Esophagus squamous epithelium (tissue), 5 donors: Measurements from ENCODE around the gene RCAN1. TPM values are rescaled to one million over a fixed set of nuclear protein-coding genes. Genes with fewer than 3 reads are reported as not detected.

Source experiments
- DNase-seq: peaks from one replicate; lab custom pipeline; 2025; lab: John Stamatoyannopoulos, UW
- H3K27ac ChIP-seq, 4 donors: fragments of 200-600 bp; sonication (generic); one replicate each; pipeline ENCODE4 v1.5.1; 2016 to 2019; ENCODE audit warnings: mild to moderate bottlenecking in 1 of 4
- H3K27me3 ChIP-seq, 4 donors: fragments of 200-600 bp; sonication (generic); 1 replicate in 3 of 4; 2 replicates in 1 of 4; pipeline versions ENCODE4 v1.5.1 to v1.6.0; 2017 to 2021; ENCODE audit warnings: antibody characterized with exemption in 1 of 4
- H3K36me3 ChIP-seq, 3 donors: fragments of 200-600 bp; sonication (generic); one replicate each; pipeline ENCODE4 v1.5.1; 2016 to 2019
- H3K4me1 ChIP-seq, 3 donors: fragments of 200-600 bp; sonication (generic); one replicate each; pipeline ENCODE4 v1.5.1; 2017 to 2019
- H3K4me3 ChIP-seq, 4 donors: fragments of 200-600 bp; sonication (generic); 1 replicate in 3 of 4; 2 replicates in 1 of 4; pipeline ENCODE4 v1.5.1; 2016 to 2019; ENCODE audit warnings: mild to moderate bottlenecking in 2 of 4, moderate library complexity in 1 of 4
- H3K9me3 ChIP-seq, 3 donors: fragments of 200-600 bp; sonication (generic); one replicate each; pipeline ENCODE4 v1.5.1; 2016 to 2019
- POLR2A ChIP-seq, 4 donors: fragments of 450-650 bp; IDR thresholded peaks; one replicate each; pipeline ENCODE4 v1.6.1; 2017; ENCODE audit warnings: antibody characterized with exemption in 4 of 4, mild to moderate bottlenecking in 4 of 4, moderate library complexity in 3 of 4
- WGBS, 2 donors: methylation state at CpG; one replicate each; pipeline ENCODE4 v1.1.5; 2018; 5-methylcytosine and 5-hydroxymethylcytosine counted together
- intact Hi-C: fragments of 100-400 bp; cut with DNase I; formaldehyde crosslinking; loops from one replicate; pipeline ENCODE4 v1.15.0; 2022
- total RNA-seq, 4 donors: library from RNA; depleted of rRNA; stranded (reverse); fragments of >200 nt; gene quantifications; one replicate each; pipeline ENCODE4 v1.1.0, GENCODE V29; 2016
- TF ChIP-seq, protein P1 (sequence below), 6 experiments: fragments of 450-650 bp in 4 of 6; fragments of 200-600 bp in 2 of 6; sonication (generic) in 2 of 6; IDR thresholded peaks; one replicate each; pipeline ENCODE4 v1.5.1; 2016 to 2019; ENCODE audit warnings: antibody characterized with exemption in 6 of 6, mild to moderate bottlenecking in 4 of 6, moderate library complexity in 4 of 6
- donor health status: DM: yes; HTN: yes; CAD: no.

Gene RCAN1
- total RNA-seq, 4 donors from 2014 or later = 12.4 to 21.0 (median 17.0) TPM

DNA sequence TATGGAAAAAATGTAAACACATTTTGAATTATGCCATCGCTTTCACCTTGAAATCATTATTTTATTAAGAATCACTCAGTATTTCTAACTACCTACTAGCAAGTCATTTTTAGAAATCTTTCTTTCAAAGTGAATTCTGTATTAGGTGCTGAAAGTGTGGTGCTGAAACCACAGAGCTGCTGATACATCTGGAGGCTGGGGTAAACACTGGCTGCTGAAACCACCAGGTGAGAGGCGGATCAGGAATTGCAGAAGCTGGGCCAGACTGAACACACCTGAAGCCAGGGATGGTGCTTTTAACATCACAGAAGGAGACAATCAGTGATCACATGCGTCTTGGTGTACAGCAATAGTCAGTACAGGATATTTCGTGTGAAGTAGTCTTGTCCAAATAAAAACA is 60.7 kb downstream of the RCAN1 start:
- Histone ChIP-seq H3K9me3 (no peaks in the 10 kb centered on the region), H3K4me1 (peaks cover 0 to 37% (median 2%) of the 10 kb centered on the region in 3 donors), H3K27me3 (no peaks in the 10 kb centered on the region), H3K4me3 (no peak overlapping the region), H3K36me3 (no peaks in the 10 kb centered on the region), H3K27ac (no peak overlapping the region)
- no peak for TF ChIP-seq POLR2A (IDR thresholded peaks at IDR 0.05)
- TF ChIP-seq, protein P1, sequence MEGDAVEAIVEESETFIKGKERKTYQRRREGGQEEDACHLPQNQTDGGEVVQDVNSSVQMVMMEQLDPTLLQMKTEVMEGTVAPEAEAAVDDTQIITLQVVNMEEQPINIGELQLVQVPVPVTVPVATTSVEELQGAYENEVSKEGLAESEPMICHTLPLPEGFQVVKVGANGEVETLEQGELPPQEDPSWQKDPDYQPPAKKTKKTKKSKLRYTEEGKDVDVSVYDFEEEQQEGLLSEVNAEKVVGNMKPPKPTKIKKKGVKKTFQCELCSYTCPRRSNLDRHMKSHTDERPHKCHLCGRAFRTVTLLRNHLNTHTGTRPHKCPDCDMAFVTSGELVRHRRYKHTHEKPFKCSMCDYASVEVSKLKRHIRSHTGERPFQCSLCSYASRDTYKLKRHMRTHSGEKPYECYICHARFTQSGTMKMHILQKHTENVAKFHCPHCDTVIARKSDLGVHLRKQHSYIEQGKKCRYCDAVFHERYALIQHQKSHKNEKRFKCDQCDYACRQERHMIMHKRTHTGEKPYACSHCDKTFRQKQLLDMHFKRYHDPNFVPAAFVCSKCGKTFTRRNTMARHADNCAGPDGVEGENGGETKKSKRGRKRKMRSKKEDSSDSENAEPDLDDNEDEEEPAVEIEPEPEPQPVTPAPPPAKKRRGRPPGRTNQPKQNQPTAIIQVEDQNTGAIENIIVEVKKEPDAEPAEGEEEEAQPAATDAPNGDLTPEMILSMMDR (IDR thresholded peaks at IDR 0.05) = no peak
- intact Hi-C loops = no loop called here
- DNase-seq = no peak
- WGBS, 2 donors = 95% methylated on average over 4 of the region's 4 CpGs

DNA sequence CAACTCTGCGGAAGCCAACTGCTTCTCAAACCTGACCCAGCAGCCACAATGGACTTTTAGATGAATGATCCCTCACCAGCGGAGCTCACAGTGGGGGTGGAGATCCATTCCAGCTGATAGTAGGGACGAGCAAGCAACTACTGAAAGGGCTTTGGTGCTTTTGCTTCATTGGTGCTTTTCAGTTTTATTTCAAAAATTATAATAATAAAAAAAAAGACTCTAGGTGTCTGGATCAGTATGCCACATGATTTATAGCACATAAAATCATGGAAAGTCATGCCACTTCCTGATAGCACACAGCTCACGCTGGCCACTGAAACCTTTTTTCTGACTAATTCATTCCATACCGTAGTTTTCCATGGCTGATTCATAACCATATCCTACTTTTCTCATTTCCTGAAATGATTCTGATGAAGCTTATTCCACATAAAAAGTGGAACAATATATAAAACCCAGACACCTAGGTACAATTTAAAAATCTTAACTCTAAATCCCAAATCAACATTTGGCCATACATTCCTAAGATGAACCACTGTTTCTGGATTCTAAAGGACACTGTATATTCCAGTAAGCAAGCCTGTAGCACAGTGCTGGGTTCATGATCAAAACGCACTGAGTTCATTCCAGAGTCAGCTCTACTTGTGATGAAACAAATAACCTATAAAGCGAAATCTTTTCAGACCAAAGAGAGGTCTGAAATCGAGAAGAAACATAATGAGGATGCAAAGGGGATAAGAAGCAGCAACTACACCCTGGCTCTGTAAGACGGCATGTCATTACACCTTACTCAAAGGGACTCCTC is 61.6 kb downstream of the RCAN1 start:
- peaks cover 0 to 28% (median 0%) of the 10 kb centered on the region in 3 donors for H3K4me1 ChIP-seq
- no peaks in the 10 kb centered on the region for H3K9me3 ChIP-seq
- no peak for TF ChIP-seq POLR2A (IDR thresholded peaks at IDR 0.05)
- TF ChIP-seq, protein P1 (IDR thresholded peaks at IDR 0.05) = no peak
- H3K27me3 ChIP-seq = no peaks in the 10 kb centered on the region
- H3K4me3 ChIP-seq = no peak overlapping the region
- no peaks in the 10 kb centered on the region for H3K36me3 ChIP-seq
- intact Hi-C loops = no loop called here
- WGBS, 2 donors = 56 to 68% methylated on average over 9 of the region's 9 CpGs
- DNase-seq = no peak
- peak overlapping the region in 3 of 4 donors; percentile 36 to 49 (median 44) for H3K27ac ChIP-seq

DNA sequence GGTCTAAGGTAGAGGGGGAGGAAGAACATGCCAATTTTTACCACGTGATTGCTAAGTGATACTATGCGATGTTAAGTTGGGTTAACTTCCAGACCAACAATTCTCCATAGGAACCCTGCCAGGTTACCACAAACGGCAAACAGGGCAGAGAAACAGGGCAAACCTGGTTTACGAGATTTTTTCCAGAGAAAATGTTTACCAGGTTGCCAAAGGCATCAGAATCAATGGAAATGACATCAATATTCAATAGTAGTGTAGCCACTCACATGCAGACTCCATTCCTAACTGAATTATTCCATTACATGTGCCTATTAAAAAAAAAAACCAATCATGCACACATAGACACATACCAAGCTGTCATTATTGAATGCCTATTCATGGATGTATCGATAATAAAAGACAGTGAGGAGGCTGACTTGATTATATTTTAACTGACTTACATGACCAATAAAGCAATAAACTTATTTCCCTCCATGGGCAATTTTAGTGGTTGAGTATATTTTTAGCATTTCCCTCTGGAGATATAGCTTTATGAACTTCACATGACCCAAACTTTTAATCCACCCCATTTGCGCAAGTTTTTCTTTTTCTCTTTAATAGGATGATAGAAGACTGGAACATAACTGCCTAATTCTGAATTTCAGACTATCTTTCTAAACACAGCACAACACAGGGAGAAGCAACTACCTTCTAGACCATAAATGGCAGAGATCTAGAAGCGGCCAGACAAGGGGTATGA is 62.4 kb downstream of the RCAN1 start:
- Histone ChIP-seq H3K4me3 (no peak overlapping the region), H3K4me1 (peaks cover 0 to 21% (median 0%) of the 10 kb centered on the region in 3 donors), H3K27me3 (no peaks in the 10 kb centered on the region), H3K27ac (peak overlapping the region in 3 of 4 donors; percentile 36 to 49 (median 44)), H3K36me3 (no peaks in the 10 kb centered on the region), H3K9me3 (no peaks in the 10 kb centered on the region)
- DNase-seq = no peak
- TF ChIP-seq, protein P1 (IDR thresholded peaks at IDR 0.05) = no peak
- no peak for TF ChIP-seq POLR2A (IDR thresholded peaks at IDR 0.05)
- intact Hi-C loops = no loop called here
- 69 to 73% methylated on average over 7 of the region's 7 CpGs for WGBS, 2 donors

DNA sequence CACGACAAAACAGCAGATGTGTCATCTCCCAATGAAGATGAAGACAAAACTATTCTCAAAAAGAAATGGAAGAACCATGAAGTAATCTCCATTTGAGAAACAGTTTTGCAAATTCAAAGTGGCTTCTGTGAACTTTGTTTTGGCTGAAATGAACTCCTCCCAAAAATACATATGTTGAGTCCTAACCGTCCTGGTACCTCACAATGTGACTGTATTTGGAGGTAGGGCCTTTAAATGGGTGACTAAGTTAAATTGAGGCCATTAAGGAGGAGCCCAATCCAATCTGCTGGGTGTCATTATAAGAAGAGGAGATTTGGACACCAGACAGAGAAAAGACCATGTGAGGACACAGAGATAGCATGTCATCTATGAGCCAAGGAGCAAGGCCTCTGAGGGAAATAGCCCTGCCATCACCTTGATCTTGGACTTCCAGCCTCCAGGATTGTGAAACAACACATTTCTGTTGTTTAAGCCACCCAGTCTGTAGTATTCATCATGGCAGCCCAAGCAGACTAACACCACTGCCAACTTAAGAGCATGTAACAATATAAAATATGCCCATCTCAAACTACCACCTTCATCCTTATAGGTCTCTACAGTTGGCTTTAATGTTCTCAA is 64.6 kb downstream of the RCAN1 start:
- H3K27ac ChIP-seq = no peak overlapping the region
- TF ChIP-seq, protein P1 (IDR thresholded peaks at IDR 0.05) = no peak
- no peak for TF ChIP-seq POLR2A (IDR thresholded peaks at IDR 0.05)
- DNase-seq = no peak
- H3K4me1 ChIP-seq = peaks cover 3 to 30% (median 5%) of the 10 kb centered on the region in 3 donors
- H3K4me3 ChIP-seq = no peak overlapping the region
- no peaks in the 10 kb centered on the region for H3K27me3 ChIP-seq
- no peaks in the 10 kb centered on the region for H3K9me3 ChIP-seq
- intact Hi-C loops = no loop called here
- WGBS, 2 donors = 71 to 85% methylated on average over 2 of the region's 2 CpGs
- no peaks in the 10 kb centered on the region for H3K36me3 ChIP-seq
